GM21367 (cell line): ENCODE results near the gene NHLH1.

Source experiments
- ATAC-seq: cut with Tn5 transposase; IDR thresholded peaks from one replicate; pipeline ENCODE4 v1.9.1; 2021; ENCODE audit not compliant: unreplicated experiment

NHLH1 gene

DNA sequence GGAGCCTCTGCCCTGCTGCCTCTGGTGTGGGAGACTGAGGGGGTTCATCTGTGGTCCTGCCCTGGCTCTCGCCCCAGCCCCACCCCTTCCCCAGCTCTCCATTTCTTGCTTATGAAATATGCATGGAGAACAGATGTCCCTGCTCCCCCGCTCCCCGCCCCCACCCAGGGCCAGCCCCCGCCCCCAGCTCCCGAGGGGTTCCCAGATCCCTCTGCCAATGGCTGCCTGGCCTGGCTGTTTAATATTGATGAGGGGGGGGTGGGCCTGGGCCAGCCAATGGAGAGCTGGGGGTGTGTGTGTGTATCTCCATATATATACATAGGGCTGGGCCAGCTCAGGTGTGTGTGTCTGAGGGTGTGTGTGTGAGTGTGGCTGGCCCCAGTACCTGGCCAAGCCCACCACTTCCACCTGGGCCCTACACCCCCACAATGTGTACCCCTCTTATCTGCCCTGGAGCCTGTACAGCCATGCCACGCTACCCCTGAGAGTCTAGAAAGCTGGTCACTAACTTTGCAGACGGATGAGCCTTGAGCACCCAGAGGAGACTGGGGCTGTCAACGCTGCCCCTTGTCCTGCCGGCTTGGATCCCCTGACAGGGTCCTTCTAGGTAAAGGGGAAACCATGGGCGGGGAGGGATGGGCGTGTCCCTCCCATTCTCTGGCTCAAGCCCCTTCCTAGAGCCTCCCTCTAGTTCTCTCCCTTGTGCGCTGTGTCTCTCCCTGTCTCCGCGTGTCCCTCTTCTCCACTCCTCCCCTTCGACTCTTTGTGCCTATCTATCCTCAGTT, at the start of gene NHLH1:
Gene NHLH1, plus strand, starts transcription at position 341 of the 785 bp plus-strand sequence. CDS start 3,661 bp downstream, outside the sequence.
- no peak for ATAC-seq

DNA sequence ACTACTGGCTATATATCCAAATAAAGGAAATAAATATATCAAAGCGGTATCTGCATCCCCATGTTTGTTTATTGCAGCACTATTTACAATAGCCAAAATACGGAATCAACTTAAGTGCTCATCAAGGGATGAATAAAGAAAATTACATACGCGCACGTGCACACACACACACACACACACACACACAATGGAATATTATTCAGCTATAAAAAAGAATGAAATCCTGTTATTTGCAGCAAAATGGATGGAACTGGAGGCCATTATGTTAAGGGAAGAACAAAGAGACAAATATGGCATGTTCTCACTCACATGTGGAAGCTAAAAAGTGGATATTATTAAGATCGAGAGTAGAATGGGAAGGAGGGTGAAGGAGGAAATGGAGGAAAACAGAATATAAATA, 44.0 kb upstream of the NHLH1 start:
- no peak for ATAC-seq

GRCh38 chr1:160325252-160325651, 41.6 kb upstream of the NHLH1 start:
- ATAC-seq = no peak

GRCh38 chr1:160326418-160326817, 40.5 kb upstream of the NHLH1 start:
- ATAC-seq = no peak

DNA sequence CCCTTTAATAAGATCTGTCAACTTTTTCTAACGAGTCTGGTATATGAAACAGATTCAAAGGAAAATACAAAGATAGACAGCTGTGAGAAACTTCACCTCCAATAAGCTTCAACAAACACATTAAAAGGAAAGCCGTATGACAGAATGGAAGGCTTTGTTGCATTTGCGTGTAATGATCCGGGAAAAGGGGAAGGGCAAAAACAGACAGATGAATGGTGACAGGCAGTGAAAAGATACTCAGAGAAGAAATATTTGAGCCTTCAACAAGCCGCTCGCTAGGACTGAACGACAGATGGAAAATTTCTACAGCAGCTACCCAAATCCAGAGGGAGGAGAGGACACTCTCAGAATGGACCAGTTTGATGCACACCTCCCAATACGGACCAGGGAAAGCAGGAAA, 38.7 kb upstream of the NHLH1 start:
- ATAC-seq = no peak

GRCh38 chr1:160330119-160330518, 36.8 kb upstream of the NHLH1 start:
- no peak for ATAC-seq

- ATAC-seq = no peak
Measured at GRCh38 chr1:160332516-160332915, 34.4 kb upstream of the NHLH1 start.

DNA sequence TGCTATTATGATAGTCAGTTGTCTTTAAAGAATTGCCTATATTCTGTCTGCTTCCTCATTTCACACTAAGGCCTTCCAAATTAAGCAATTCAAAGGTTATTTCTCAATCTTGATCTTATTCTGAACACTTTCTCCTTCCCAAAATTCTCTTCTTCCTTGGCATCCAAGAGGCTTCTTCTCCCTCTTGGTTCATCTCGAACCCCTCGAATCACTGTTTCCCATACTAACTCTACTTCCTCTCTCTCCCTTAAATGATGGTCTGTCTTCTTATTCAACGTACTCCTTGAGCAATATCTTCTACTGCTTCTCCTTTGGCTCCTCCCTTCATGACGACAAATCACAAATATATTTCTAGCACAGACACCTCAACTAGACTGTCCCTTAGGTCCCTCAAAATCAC, 28.3 kb upstream of the NHLH1 start:
- no peak for ATAC-seq

GRCh38 chr1:160340146-160340545, 26.7 kb upstream of the NHLH1 start:
- no peak for ATAC-seq

- no peak for ATAC-seq
Measured at GRCh38 chr1:160340866-160341265, 26.0 kb upstream of the NHLH1 start.

GRCh38 chr1:160342526-160342925, 24.3 kb upstream of the NHLH1 start:
- no peak for ATAC-seq

DNA sequence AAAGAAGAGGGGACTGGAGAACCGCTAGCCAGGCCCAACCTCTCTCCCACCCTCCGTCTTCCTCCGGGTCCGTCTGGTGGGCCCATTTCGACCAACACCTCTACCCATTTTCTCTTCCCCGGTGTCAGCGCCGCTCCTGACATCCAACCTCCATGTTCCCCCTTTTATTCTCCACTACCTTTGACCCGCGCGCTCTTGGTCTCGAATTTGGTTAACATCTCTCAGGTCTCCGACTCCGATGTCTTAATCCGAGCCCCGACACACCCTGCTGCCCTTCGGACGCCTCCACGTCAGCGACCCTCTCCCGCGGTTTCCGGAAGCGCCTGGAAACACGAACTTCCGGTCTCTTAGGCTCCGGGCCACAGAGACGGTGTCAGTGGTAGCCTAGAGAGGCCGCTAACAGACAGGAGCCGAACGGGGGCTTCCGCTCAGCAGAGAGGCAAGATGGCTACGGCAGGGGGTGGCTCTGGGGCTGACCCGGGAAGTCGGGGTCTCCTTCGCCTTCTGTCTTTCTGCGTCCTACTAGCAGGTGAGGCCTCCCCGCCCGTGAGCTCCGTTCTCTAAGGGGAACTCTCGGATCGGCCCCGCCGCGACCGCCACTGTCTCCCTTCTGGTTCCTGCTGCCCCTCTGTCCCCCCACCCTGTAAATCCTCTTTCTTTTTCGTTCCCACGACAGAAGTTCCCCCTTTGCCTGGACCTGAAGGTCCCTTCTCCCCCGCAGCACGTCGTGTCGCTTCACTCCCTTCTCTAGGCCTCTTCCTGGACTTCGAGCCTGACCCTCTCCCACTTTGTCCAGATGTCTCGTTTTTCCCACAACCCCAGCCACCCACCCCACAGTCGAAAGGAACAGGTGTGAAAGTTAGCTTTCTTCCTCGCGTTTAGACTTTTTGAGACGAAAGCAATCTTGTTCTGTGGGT, 23.7 kb upstream of the NHLH1 start, which contains the start of the genes COPA and NCSTN:
Gene COPA, minus strand, starts transcription at position 298 of the 917 bp plus-strand sequence. Its CDS starts 80 bp downstream, at position 218.
Gene NCSTN, plus strand, starts transcription at position 431 of the 917 bp plus-strand sequence. Its CDS starts 14 bp downstream, at position 445.
- peak; percentile 83 for ATAC-seq

GRCh38 chr1:160344241-160344640, 22.6 kb upstream of the NHLH1 start:
- ATAC-seq = no peak

DNA sequence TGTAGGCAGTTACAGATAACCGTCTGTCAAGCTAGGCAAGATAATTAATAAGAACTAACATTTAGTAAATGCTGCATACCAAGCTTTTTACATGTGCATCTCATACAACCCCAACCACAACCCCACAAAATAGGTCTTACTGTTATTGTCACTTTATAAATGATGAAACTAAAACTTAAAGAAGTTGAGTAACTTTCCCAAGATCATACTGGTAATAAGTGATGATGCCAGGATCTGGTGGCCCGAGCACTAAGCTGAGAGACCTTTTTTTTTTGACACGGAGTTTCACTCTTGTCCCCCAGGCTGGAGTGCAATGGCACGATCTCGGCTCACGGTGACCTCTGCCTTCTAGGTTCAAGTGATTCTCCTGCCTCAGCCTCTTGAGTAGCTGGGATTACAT, 21.9 kb upstream of the NHLH1 start:
- no peak for ATAC-seq

- ATAC-seq = no peak
Measured at GRCh38 chr1:160346463-160346862, 20.4 kb upstream of the NHLH1 start.

- no peak for ATAC-seq
Measured at GRCh38 chr1:160346958-160347357, 19.9 kb upstream of the NHLH1 start.

GRCh38 chr1:160351629-160352028, 15.2 kb upstream of the NHLH1 start:
- ATAC-seq = no peak

- ATAC-seq = no peak
Measured at GRCh38 chr1:160352555-160352954, 14.3 kb upstream of the NHLH1 start.

DNA sequence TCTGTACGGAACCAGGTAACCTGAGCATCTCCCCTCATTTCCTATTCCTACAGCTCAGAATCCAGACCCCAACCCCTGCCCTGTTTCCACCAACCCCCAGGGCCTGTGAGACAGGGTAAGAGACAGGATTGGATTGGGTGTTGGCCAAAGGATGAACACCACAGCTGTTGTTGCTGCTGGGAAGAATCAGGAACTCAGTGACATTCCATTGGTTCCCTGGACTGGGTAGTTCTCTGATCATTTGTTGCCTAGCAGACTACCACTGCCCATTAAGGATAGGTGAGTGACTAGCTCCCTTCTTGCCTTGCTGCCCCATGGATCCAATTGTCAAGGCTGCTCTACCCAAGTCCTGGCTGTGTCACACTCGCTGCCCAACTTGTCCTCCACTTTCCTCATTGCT, 13.6 kb upstream of the NHLH1 start:
- no peak for ATAC-seq

DNA sequence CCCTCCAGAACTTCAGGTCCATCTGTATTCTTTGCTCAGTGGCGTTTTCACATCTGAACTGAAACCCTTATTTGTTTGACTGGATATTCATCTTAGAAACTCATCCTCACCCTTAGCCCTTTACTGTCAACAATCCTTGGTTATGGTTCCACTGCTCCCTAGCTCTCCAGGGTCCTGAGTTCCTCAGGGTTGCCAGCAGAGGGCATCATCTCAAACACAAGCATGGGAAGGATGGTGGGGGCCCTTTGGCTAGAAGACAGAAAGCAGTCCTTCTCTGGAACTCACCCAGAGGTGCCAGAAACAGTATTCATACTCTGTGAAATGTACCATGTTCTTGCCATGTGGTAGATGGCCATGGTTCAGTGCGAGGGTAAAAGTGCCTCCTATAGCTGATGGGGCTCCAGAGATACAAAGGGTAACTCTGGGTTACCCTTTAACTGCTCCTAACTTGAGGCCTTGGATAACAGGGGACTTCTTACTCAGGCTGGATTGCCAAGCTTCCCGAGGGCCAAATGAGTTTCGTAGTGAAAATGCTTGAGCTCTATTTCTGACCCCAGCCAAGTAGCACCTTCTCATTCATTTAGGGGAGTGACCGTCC, 12.4 kb upstream of the NHLH1 start:
- ATAC-seq = no peak

DNA sequence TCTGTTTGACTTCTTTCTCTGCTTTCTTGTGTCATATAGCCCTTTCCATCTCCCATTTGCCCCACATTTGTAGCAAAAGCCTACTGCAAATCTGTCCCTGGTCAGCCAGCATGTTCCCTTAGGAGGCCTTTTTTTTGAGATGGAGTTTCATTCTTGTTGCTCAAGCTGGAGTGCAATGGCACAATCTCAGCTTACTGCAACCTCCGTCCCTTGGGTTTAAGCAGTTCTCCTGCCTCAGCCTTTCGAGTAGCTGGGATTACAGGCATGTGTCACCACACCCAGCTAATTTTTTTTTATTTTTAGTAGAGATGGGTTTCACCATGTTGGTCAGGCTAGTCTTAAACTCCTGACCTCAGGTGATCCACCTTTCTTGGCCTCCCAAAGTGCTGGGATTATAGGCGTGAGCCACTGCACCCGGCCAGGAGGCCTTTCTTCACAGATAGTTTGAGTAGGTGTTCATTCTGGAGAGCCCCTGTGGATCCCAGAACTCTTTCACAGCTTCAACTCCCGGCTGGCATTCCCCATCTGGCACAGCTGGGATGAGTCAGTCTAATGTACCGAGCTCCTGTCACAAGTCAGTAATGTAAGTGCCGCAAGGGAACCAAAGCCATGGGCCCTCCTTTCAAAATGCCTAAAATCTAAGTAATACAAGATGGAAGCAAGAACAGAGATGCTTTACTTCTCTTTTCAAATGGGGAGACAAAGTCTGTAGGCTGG, 9.4 kb upstream of the NHLH1 start:
- ATAC-seq = no peak
